PC-9 (cell line): ENCODE data around the gene FARSA.

Experiments used
- CTCF ChIP-seq: fragments of 200-600 bp; sonication (generic); conservative IDR thresholded peaks from 2 replicates; pipeline ENCODE4 v1.6.1; 2017; ENCODE audit warnings: mixed run types, antibody characterized with exemption, mild to moderate bottlenecking, moderate library complexity
- EZH2 ChIP-seq: fragments of 200-600 bp; sonication (generic); IDR thresholded peaks from 2 replicates; pipeline ENCODE4 v1.8.0; 2017; ENCODE audit warnings: antibody characterized with exemption, low read depth

GRCh38 chr19:12930002-12930645 is 3.4 kb downstream of the FARSA start:
- TF ChIP-seq CTCF (no peak), EZH2 (no peak)
